ENCODE data around the gene TMCC2.

GRCh38 chr1:205257735-205258134 is 30.0 kb downstream of the TMCC2 start:
- TF ChIP-seq, protein P1, sequence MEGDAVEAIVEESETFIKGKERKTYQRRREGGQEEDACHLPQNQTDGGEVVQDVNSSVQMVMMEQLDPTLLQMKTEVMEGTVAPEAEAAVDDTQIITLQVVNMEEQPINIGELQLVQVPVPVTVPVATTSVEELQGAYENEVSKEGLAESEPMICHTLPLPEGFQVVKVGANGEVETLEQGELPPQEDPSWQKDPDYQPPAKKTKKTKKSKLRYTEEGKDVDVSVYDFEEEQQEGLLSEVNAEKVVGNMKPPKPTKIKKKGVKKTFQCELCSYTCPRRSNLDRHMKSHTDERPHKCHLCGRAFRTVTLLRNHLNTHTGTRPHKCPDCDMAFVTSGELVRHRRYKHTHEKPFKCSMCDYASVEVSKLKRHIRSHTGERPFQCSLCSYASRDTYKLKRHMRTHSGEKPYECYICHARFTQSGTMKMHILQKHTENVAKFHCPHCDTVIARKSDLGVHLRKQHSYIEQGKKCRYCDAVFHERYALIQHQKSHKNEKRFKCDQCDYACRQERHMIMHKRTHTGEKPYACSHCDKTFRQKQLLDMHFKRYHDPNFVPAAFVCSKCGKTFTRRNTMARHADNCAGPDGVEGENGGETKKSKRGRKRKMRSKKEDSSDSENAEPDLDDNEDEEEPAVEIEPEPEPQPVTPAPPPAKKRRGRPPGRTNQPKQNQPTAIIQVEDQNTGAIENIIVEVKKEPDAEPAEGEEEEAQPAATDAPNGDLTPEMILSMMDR (IDR thresholded peaks at IDR 0.05) = no peak
- TF ChIP-seq ZFX (IDR thresholded peaks at IDR 0.05; ENCODE audit: borderline replicate concordance) = no peak
